A204.1 (cell line): ENCODE data around the gene NDUFA13.

Source experiments
- FAIRE-seq: peaks from 2 replicates; lab custom pipeline; 2012; peaks lifted over from hg19 to GRCh38; lab: Jason Lieb, UNC

Gene NDUFA13

DNA sequence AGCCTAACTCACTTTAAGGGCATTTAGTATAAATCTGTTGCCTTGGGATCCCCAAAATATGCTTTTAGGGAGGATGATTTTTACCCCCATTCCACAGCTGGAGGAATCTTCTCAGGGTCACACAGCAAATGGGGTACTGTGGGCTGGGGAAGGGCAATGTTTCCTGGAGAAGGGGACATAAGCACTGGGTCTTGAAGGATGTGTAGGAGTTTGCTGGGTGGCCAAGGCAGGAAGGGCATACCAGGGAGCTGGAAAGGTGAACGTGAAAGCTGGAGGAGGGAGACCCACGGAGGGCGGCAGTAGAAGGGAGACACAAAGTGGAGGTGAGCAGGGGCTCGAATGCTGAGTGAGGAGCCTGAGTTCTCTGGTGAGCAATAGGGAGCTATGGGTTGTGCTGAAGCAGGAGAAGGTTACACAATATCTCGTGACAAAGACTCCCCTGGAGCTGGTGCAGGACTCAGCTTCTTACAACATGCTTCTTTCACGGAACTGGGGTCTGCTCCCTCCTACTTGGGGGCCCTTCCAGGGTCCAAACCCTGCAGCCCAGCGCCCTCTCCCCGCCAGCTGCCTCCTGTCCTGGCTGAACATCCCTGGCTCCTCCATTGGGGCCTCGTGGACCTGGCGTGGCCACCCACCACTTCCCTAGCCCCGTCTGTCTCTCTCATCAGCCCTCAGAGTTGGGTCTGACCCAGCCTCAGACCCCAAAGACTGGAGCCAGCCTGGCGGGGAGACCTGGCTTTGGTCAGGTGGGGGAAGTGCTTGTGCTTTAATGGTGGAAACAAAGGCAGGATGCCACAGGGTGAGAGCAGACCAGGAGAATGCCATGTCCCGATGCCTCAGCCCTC is 33.1 kb downstream of the NDUFA13 start:
- no peak for FAIRE-seq

DNA sequence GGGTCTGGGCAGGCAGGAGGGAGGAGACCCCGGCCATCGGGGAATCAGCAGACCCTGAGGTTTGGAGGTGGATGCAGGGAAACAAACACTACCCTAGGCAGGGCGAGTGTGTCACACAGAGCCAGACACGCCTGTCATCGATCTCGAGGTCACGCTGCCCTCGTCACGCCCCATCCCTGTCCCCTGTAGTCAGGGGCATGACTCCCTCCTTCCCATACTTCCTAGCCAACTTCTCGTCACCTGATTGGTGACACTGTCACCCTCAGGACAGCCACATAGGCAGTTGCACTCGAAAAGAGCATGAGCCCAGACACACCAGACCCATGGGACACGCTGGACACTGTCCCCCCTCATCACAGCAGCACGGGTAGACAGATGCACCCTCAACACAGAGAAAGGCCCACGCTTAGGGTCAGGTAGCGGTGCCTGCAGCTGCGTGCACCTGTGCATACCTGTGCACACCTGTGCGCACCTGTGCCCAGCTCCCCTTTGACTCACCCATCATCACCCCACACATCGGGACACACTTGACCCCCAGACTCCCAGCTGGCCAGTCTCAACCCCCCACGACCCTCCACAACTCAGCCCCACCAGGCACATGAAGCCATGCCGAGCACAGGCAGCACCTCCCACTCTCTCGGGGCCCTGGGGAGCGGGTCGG is 33.9 kb downstream of the NDUFA13 start:
- no peak for FAIRE-seq

DNA sequence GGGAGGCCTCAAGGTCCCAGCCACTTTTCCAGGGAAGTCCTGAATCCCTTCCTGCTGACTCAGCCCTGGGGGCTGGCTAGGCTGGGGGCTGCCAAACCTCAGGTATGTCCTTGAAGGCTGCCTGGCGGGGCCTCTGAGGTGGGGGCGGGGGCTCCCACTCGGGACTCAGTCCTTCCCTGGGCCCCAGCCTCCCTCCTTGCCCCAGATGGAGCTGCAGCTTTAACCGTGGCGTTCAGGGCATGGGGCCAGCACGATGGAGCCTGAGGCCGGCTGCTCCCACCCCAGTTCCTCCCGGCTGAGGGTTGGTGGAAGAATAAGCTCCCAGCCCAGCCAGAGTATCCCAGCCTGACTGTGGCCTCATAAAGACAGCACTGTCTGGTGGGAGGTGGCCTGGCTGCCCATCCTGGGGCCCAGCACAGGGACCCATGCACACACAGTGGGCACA is 34.5 kb downstream of the NDUFA13 start:
- FAIRE-seq, result no peak

DNA sequence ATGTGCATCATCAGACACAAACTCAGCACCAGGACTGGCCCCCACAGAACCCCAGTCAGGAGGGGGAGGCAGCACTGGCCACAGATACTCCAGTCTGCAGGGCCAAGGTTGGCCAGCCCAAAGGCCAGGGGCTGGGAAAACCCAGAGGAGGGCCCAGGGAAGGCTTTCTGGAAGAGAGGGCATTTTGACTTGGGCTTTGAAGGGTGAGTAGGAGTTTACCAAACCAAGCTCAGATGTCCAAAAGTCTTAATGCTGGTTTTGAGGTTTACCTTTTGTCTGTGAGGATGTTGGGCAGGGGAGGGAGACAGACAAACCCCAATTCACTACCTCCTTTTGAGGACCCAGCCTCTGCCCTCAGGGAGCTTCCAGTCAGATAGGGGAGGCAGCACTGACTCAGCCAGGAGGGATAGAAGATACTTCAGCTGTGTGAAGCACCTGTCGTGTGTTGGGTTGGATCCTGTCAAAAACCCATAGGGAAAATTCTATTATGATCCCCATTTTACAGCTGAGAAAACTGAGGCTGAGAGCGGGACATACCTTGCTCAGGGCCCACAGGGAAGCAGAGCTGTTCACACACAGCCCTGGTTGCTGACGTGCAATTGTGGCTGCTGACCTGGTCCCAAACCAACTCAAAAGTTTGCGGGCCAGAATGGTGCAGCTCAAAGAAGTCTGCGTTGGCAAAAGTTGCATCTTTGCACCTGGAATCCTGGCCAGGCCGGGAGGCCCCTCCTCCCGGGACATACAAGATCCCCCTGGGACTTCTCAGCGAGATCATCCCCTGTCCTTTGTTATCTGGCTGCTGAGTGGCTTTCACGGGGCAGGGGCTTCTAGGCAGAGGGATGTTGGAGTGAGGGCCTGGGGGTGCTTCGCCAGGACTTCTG is 35.2 kb downstream of the NDUFA13 start:
- FAIRE-seq, result no peak

DNA sequence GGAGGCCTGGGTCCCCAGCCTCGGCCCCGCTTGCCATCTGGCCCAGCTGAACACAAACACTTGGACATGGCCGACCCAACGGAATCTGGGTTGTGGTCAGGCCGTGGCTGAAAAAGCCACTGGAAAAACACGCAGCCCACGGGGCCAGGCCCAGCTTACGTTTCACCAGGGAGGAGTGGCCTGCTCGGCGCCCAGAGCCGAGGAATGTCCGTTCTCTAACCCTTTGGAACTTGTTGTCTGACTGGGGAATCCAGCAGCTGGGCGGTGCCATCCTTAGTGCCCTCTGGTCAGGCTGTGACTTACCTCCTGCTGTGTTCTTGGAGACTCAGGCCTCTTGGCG is 35.8 kb downstream of the NDUFA13 start:
- no peak for FAIRE-seq

DNA sequence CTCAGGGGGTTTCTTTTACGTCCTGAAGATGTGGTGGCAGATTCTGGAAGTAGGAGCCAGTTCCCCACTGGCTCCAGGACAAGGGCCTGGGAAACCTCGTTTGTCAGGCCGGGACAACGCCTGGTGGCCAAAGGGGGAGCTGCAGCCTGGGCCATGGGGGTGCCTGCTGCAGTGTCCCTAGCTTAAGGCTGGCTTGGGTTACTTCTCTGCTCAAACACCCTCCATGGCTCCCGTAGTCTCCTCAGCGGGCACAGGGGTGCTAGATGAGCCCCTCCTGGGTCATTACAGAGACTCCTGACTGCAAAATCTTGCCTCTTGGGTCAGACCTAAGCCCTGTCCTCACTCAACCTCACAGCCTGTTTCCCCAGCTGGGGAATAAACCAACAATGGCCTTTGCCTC is 36.8 kb downstream of the NDUFA13 start:
- no peak for FAIRE-seq

DNA sequence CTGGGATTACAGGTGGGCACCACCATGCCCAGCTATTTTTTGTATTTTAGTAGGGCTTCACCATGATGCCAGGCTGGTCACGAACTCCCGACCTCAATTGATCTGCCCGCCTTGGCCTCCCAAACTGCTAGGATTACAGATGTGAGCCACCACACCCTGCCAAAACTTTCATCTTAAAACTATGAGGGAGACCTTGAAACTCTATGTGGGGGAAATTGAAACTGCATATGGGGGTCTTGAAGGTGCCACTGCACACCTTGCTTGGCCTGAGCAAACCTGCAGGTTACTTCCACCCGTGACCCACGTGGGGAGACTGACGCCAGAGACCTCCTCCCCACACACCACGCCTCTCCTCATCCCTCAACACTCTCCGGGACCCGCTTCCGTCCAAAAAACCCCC is 37.6 kb downstream of the NDUFA13 start:
- no peak for FAIRE-seq

DNA sequence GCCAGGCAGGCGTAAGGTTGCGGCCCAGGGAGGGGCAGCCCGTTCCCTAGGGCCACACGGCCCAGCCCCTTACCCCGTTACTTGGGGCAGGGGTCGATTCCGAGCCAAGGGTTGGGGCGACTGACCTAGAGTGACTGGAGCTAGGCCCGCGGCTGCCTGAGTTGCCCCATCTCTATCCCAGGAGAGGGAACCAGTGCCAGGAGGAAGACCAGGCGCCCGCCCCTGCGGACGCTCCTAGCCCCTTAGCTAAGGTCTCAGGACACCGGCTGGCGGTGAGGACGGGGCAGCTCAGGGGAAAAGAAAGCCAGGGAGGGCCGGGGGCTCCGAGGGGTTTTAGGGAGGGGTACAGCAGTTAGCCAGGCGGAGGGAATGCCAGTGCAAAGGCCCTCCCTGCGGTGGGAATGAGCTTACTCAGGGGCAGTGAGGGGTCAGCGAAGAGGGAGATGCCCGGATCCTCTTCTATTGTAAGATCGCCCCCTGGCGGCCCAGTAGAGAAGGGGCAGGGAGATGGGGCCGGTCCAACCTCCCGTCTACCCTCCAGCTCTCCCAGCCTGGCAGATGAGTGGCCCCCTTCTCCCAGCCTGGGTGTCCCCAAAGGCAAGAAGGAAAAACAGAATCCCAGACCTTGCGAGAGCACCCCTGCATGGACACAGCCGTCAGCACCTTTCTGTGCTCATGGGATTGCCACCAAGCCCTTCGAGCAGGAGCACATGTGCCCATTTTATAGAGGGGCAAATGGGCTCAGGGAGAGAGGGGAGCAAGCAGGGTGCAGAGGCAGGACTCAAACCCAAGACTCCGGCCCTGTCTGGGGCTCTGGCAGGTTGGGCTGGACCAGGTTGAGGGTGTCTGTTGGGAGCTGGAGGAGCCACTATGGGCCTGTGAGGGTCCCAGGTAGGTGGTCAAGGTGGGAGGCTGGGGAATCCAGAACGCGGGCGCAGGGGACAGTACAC is 38.3 kb downstream of the NDUFA13 start:
- no peak for FAIRE-seq

DNA sequence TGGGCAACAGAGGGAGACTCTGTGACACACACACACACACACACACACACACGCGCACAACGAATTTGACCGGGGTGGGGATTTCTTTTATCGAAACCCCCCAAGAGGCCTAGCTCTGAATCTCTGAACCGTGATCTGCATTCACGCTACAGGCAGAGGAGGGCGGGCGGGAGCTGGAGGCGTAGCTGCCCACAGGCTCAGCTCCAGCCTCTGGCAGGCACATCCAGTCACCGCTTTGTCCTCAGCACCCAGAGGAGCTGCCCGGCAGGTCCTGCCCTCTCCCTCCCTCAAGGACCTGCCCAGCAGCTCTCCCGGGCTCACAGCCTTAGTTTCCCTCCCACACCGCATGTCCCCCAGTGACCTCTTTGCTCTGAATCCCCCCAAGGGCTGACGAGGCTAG is 42.0 kb downstream of the NDUFA13 start:
- FAIRE-seq, result no peak

DNA sequence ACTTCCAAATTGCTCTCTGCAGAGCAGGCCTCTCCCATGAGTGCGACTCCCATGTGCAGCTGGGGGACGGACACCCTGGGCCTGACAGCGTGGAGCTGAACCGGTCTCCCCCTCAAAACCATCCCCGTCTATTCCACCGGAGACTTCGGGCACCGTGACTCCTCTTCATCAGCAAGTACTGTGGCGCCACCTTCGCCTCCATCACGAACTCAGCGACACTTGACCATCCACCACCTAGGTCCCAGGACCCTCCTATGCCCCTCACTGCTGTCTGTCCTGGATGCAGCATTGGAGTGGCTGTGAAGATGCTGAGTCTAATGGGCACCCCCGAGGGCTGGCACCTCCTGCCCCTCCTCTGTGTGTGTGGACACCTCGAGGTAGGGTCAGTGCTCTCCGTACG is 42.6 kb downstream of the NDUFA13 start:
- no peak for FAIRE-seq

DNA sequence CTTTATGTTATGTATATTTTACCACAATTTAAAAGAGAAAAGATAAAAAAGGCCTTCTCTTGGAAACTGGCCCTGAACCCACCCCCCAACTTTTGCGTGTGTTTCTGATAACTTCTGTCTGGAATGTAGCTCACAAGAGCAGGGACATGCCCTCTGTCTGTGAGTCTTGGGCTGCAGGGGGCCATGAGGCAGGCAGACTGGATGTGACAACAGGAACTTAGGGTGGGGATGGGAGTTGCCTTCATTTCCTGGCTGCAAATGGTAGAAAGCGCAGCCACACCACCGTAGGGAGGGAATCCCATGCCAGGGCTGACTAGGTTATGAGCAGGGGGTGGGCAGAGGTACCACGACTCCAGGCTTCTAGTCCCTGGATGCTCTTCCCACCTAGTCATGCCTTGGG is 43.9 kb downstream of the NDUFA13 start:
- no peak for FAIRE-seq

DNA sequence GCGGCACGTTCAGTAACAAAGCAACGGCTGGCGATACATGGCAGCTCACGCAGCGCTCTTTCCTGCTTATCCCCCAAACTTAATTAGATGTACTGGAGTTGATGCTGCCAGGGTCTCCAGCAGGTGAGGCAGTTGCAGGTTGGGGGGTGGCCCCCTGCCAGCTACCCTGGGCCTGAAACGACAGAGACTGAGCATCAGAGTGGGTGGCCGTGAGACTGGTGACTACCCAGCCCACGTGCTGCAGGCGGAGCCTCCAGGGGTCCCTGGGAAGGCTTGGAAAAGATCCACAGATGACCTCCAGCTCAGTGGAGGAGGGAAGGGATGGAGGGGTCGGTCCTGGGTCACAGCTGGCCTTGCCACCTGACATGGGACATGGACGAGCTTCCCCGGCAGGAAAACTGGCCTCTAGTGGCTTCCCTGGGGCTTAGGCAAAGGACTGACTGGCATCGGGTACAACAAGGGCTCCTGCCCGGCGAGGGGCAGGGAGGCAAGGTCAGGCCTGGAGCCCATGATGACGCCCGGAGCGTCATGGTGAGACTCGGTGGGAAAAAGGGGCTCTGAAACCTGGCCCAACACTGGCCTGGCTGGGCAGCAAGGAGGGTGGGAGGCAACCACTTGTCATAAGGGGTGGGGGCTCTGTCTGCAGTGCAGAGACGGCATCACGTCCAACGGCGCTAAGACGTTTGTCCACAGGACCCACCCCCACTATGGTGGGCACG is 46.1 kb downstream of the NDUFA13 start:
- no peak for FAIRE-seq

DNA sequence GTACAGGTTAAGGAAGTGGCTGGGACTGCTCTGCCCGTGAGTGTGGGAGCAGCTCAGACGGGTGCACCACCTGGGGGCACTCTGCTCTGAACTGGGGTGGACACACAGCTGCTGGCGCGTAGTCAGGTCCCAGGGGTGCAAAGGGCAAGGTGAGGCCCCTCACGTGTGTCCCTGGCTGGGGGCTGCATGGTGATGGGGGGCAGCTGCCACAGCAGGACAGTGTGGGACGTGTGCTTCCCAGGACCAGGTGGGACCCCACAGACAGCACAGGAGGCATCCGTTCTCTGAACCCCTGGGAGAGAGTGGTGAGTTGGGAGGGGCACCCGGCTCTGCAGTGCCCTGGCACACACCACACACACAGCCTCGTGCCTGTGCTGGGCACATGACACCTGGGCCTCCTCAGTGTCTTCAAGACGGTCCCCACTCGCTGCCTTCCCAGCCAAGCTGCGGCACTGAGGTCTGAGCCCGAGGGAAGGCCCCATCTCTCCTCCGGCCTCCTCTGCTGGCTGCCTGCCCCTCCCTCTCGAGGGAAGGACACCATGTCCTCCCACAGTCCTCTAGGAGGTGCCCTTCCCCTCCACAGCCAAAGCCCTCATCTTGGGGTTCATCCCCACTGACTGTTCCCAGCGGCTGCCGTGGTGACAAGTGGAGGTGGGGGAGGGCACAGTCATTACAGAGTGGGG is 46.8 kb downstream of the NDUFA13 start:
- FAIRE-seq, result no peak

DNA sequence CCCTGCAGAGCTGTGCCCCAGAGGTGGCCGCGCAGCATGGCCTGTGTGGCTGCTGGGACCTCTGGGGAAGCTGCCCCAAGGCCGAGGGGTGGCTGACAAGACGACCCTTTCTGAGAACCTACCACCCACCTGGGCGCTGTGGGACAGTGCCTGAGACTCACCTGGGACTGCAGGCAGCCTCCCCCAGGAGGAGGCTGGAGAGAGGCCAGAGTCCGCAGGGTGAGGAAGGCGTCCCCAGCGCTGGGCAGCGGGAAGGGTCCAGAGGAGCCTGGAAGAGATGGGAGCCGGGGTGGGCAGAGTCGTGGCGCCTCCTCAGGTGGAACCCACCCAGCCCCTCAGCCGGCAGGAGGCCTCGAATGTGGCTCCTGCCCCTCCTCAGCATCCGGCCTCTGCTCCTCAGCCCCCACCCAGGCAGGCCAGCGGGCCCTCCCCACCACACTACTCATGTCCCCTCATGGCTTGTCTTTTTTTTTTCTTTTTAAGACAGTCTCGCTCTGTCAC is 47.4 kb downstream of the NDUFA13 start:
- FAIRE-seq, result no peak

DNA sequence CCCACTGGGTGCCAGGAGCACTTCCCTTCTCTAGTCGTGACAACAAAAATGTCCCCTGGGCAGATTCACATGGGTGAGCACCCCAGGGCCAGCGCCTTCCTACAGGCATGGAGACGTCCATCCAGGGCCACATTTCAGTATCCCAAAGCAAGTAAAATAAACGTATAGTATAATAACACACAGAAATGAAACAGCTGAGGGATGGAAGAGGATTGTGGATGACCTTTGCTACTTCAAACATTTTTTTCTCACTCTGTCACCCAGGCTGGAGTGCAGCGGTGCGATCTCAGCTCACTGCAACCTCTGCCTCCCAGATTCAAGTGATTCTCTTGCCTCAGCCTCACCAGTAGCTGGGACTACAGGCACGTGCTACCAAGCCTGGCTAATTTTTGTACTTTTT is 50.3 kb downstream of the NDUFA13 start:
- no peak for FAIRE-seq

DNA sequence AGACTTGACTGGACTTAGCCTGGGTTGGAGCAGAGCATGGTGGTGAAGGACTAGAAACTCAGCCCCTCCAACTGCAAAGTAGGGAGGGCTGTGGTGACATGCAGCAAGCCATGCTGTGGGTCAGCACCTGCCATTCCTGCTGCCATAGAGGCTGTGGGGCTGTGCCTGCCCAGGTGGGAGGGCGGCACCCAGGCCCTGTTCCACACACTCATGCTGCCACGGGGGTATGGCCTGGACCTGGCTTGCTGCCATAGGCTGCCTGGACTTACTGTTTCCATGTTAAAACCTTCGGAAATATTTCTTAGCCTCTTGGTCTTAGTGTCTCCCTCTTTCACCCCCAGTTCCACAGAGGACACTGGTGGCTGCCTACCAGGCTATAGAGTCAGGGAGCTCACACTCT is 51.4 kb downstream of the NDUFA13 start:
- FAIRE-seq, result no peak

DNA sequence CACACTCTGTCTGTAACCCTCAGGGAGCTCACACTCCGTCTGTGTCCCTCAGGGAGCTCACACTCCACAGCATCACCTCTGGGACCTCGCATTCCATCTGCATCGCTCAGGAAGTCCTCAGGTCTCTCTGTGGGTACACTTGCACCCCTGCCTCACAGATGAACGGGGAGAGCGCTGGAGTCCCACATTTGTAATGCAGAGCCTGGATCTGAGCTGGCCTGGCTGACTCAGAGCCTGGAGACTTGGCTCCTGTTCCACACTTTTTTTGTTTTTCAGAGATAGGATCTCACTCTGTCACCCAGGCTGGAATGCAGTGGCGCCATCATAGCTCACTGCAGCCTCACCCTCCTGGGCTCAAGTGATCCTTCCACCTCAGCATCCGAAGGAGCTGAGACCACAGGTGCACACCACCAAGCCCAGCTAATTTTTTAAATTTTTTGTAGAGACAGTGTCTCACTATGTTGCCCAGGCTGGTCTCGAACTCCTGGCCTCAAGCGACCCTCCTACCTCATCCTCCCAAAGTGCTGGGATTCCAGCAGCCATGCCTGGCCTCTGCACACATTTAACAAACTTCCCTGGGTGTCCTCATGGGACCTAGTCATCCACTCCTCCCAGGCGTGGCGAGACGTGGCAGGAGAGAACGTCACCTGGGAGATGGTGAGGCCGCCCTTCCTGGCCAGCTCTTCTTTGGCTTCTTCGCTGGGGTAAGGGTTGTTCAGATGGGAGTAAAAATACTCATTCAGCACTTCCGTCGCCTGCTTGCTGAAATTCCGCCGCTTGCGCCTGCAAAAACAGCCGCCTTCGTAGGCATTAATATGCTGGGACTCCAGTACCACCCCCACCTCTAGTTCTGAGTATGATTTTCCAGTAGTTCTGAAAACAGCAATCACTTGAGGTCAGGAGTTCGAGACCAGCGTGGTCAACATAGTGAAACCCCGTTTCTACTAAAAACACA is 53.1 kb downstream of the NDUFA13 start:
- no peak for FAIRE-seq

DNA sequence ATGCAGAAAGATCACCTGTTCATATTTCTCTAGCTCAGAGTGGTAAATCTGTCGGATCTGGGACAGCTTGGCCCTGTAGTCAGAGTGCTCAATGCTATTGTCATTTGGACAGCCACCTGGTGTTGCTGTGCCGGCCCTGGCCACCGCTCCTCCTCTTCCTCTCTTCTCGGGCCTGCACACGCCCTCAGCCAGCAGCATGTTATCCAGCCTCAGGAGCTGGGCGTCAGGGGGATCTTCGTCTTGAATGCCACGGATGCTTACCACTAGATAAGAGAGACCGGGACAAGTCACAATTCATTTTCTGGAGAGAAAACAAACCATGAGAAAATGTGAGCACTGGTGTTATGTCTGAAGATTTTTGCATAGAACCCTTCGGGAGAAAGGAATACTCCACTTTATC is 54.5 kb downstream of the NDUFA13 start:
- no peak for FAIRE-seq
